WTC11 (cell line): ENCODE results near the gene RAB33A.

Experiments
- CREM ChIP-seq: sonication (generic); formaldehyde crosslinking; IDR thresholded peaks from 2 replicates; pipeline ENCODE4 v1.8.1; 2022; ENCODE audit warnings: mild to moderate bottlenecking, missing genetic modification reagents, moderate library complexity
- GABPB1 ChIP-seq: sonication (generic); formaldehyde crosslinking; IDR thresholded peaks from 2 replicates; pipeline ENCODE4 v1.8.1; 2023; ENCODE audit warnings: mild to moderate bottlenecking, missing genetic modification reagents
- TCF7 ChIP-seq: sonication (generic); formaldehyde crosslinking; IDR thresholded peaks from 2 replicates; pipeline ENCODE4 v1.8.0; 2022; ENCODE audit warnings: mild to moderate bottlenecking, low read depth, missing genetic modification reagents, moderate library complexity
- ZNF423 ChIP-seq: fragments of 250-450 bp; sonication (Bioruptor Pico); IDR thresholded peaks from 2 replicates; pipeline ENCODE4 v2.1.2; 2022; ENCODE audit warnings: mild to moderate bottlenecking, moderate library complexity
- TF ChIP-seq, protein P1 (sequence below): sonication (generic); formaldehyde crosslinking; IDR thresholded peaks from 2 replicates; pipeline ENCODE4 v1.8.1; 2022; ENCODE audit warnings: mild to moderate bottlenecking, missing genetic modification reagents, moderate library complexity, borderline replicate concordance
- TF ChIP-seq, protein P2 (sequence below): sonication (generic); formaldehyde crosslinking; IDR thresholded peaks from 2 replicates; pipeline ENCODE4 v1.8.1; 2022; ENCODE audit warnings: mild to moderate bottlenecking, moderate library complexity, missing genetic modification reagents
- TF ChIP-seq, protein P3 (sequence below): sonication (generic); formaldehyde crosslinking; IDR thresholded peaks from 2 replicates; pipeline ENCODE4 v1.8.0; 2022; ENCODE audit warnings: mild to moderate bottlenecking, missing genetic modification reagents
- TF ChIP-seq, protein P4 (sequence below): sonication (generic); formaldehyde crosslinking; IDR thresholded peaks from 2 replicates; pipeline ENCODE4 v1.8.1; 2023; ENCODE audit warnings: mild to moderate bottlenecking, missing genetic modification reagents, moderate library complexity
- TF ChIP-seq, protein P5 (sequence below): fragments of 200-600 bp; IDR thresholded peaks from 2 replicates; pipeline ENCODE4 v1.8.0; 2022; ENCODE audit warnings: antibody characterized with exemption

DNA sequence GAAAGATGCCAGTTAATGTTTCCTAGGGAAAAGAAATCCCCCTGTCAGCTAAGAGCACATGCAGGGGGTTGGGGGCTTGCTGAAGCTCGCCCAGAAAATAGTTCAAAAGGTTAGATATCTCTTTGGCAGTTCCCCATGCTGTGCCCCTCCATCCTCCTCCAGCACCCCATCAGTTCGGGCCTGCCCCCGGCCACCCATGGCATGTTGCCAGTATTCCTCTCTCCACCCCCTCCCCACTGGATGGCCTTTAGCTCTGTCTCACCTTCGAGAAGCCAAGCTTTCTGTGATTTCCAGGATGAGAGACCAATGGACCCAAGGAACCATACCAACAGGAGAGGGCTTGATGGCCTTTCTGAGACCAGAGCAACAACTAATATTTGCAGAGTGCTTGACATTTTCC lies 5.2 kb downstream of the RAB33A start:
- TF ChIP-seq, protein P1, sequence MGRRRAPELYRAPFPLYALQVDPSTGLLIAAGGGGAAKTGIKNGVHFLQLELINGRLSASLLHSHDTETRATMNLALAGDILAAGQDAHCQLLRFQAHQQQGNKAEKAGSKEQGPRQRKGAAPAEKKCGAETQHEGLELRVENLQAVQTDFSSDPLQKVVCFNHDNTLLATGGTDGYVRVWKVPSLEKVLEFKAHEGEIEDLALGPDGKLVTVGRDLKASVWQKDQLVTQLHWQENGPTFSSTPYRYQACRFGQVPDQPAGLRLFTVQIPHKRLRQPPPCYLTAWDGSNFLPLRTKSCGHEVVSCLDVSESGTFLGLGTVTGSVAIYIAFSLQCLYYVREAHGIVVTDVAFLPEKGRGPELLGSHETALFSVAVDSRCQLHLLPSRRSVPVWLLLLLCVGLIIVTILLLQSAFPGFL (CRISPR knock-in tag) = no peak
- TF ChIP-seq ZNF423 (no peak), GABPB1 (CRISPR knock-in tag) (no peak), TCF7 (no peak), CREM (CRISPR knock-in tag) (no peak)
- TF ChIP-seq, protein P2, sequence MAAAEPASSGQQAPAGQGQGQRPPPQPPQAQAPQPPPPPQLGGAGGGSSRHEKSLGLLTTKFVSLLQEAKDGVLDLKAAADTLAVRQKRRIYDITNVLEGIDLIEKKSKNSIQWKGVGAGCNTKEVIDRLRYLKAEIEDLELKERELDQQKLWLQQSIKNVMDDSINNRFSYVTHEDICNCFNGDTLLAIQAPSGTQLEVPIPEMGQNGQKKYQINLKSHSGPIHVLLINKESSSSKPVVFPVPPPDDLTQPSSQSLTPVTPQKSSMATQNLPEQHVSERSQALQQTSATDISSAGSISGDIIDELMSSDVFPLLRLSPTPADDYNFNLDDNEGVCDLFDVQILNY = no peak
- TF ChIP-seq, protein P3, sequence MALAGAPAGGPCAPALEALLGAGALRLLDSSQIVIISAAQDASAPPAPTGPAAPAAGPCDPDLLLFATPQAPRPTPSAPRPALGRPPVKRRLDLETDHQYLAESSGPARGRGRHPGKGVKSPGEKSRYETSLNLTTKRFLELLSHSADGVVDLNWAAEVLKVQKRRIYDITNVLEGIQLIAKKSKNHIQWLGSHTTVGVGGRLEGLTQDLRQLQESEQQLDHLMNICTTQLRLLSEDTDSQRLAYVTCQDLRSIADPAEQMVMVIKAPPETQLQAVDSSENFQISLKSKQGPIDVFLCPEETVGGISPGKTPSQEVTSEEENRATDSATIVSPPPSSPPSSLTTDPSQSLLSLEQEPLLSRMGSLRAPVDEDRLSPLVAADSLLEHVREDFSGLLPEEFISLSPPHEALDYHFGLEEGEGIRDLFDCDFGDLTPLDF = no peak
- TF ChIP-seq, protein P4, sequence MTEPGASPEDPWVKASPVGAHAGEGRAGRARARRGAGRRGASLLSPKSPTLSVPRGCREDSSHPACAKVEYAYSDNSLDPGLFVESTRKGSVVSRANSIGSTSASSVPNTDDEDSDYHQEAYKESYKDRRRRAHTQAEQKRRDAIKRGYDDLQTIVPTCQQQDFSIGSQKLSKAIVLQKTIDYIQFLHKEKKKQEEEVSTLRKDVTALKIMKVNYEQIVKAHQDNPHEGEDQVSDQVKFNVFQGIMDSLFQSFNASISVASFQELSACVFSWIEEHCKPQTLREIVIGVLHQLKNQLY (CRISPR knock-in tag) = no peak
- TF ChIP-seq, protein P5, sequence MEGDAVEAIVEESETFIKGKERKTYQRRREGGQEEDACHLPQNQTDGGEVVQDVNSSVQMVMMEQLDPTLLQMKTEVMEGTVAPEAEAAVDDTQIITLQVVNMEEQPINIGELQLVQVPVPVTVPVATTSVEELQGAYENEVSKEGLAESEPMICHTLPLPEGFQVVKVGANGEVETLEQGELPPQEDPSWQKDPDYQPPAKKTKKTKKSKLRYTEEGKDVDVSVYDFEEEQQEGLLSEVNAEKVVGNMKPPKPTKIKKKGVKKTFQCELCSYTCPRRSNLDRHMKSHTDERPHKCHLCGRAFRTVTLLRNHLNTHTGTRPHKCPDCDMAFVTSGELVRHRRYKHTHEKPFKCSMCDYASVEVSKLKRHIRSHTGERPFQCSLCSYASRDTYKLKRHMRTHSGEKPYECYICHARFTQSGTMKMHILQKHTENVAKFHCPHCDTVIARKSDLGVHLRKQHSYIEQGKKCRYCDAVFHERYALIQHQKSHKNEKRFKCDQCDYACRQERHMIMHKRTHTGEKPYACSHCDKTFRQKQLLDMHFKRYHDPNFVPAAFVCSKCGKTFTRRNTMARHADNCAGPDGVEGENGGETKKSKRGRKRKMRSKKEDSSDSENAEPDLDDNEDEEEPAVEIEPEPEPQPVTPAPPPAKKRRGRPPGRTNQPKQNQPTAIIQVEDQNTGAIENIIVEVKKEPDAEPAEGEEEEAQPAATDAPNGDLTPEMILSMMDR = no peak
